Astrocyte (in vitro differentiated cells and primary cell): Measurements from ENCODE around the gene PECR. TPM values are rescaled to one million over a fixed set of nuclear protein-coding genes. Genes with fewer than 3 reads are reported as not detected.

Experiments
- DNase-seq: peaks from one replicate; pipeline ENCODE4 v3.0.0-alpha.2; 2010; ENCODE audit warnings: low read depth
- FAIRE-seq: peaks from 2 replicates; lab custom pipeline; 2011; peaks lifted over from hg19 to GRCh38; lab: Jason Lieb, UNC
- H2AFZ ChIP-seq: 2 replicates; pipeline ENCODE4 v1.6.0; 2012; ENCODE audit warnings: low read depth, low read length, inconsistent platforms
- H3K27ac ChIP-seq: 2 replicates; pipeline ENCODE4 v1.5.1; 2011; ENCODE audit warnings: low read depth, low read length, inconsistent platforms
- H3K27me3 ChIP-seq: 2 replicates; pipeline ENCODE4 v1.6.0; 2011; ENCODE audit warnings: low read length, inconsistent platforms; ENCODE audit not compliant: insufficient read depth
- H3K36me3 ChIP-seq: 2 replicates; pipeline ENCODE4 v1.5.1; 2011; ENCODE audit warnings: low read length, inconsistent platforms; ENCODE audit not compliant: insufficient read depth
- H3K4me1 ChIP-seq: 2 replicates; pipeline ENCODE4 v1.5.1; 2011; ENCODE audit warnings: low read length, inconsistent platforms; ENCODE audit not compliant: insufficient read depth
- H3K4me2 ChIP-seq: 2 replicates; pipeline ENCODE4 v1.6.0; 2012; ENCODE audit warnings: low read length, inconsistent platforms
- H3K4me3 ChIP-seq: 2 replicates; pipeline ENCODE4 v1.5.1; 2011; ENCODE audit warnings: low read depth, mild to moderate bottlenecking, low read length, inconsistent platforms; ENCODE audit not compliant: insufficient read depth
- H3K79me2 ChIP-seq: 2 replicates; pipeline ENCODE4 v1.6.0; 2012; ENCODE audit warnings: mild to moderate bottlenecking, low read length, inconsistent platforms; ENCODE audit not compliant: insufficient read depth
- H3K9ac ChIP-seq: 2 replicates; pipeline ENCODE4 v1.6.0; 2012; ENCODE audit warnings: mild to moderate bottlenecking, low read length, inconsistent platforms
- H3K9me3 ChIP-seq: 2 replicates; pipeline ENCODE4 v1.5.1; 2012; ENCODE audit warnings: low read depth, mild to moderate bottlenecking, low read length, inconsistent platforms; ENCODE audit not compliant: insufficient read depth
- H4K20me1 ChIP-seq: 2 replicates; pipeline ENCODE4 v1.6.0; 2012; ENCODE audit warnings: low read length, inconsistent platforms; ENCODE audit not compliant: insufficient read depth
- H3K27ac Mint-ChIP-seq: one replicate; pipeline ENCODE4 v1.8.0; 2021; ENCODE audit warnings: mild to moderate bottlenecking, mixed read lengths; ENCODE audit not compliant: unreplicated experiment
- H3K27me3 Mint-ChIP-seq: one replicate; pipeline ENCODE4 v1.8.0; 2021; ENCODE audit warnings: low read depth, mixed read lengths; ENCODE audit not compliant: unreplicated experiment
- H3K36me3 Mint-ChIP-seq: one replicate; pipeline ENCODE4 v1.8.0; 2021; ENCODE audit warnings: low read depth, mixed read lengths; ENCODE audit not compliant: unreplicated experiment
- H3K4me1 Mint-ChIP-seq: one replicate; pipeline ENCODE4 v1.8.0; 2021; ENCODE audit warnings: low read depth, mixed read lengths; ENCODE audit not compliant: unreplicated experiment
- H3K4me3 Mint-ChIP-seq: one replicate; pipeline ENCODE4 v1.8.0; 2021; ENCODE audit warnings: mild to moderate bottlenecking, moderate library complexity, mixed read lengths; ENCODE audit not compliant: unreplicated experiment
- H3K9me3 Mint-ChIP-seq: one replicate; pipeline ENCODE4 v1.8.0; 2021; ENCODE audit warnings: mild to moderate bottlenecking, mixed read lengths; ENCODE audit not compliant: unreplicated experiment
- EZH2 ChIP-seq: IDR thresholded peaks from 2 replicates; pipeline ENCODE4 v1.6.1; 2012; ENCODE audit warnings: mild to moderate bottlenecking, low read length, inconsistent platforms; ENCODE audit not compliant: insufficient read depth
- total RNA-seq: library from RNA; stranded (reverse); gene quantifications from 2 replicates; pipeline ENCODE4 v1.2.1, GENCODE V29; 2021
- TF ChIP-seq, protein P1 (sequence below): IDR thresholded peaks from 2 replicates; pipeline ENCODE4 v1.5.1; 2011; ENCODE audit warnings: low read depth, mild to moderate bottlenecking, inconsistent platforms, low read length, moderate library complexity; ENCODE audit not compliant: insufficient read depth

Gene PECR
- total RNA-seq, 1 donor from 2014 or later, result 17.0 TPM

DNA sequence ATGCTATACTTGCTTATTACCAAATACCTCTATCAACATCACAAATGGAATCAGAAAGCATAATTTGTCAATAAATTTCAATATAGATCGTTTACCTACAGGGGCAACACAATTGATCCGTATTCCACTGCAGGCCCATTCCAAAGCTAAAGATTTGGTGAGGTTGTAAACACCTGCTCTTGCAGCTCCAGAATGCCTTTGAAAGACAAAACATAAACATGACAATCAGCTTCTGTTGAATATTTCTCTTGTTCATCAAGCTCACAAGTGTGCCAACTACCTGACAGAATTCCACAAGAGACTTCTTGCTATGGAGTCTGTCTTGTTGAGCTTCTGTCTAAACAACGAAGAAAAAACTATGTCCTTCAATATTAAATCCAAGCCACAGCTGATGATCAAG is 30.3 kb downstream of the PECR start:
- Histone ChIP-seq H3K27ac (no peak overlapping the region), H4K20me1 (no peaks in the 10 kb centered on the region), H3K4me1 (no peaks in the 10 kb centered on the region), H3K4me2 (no peak overlapping the region), H3K27me3 (no peaks in the 10 kb centered on the region), H3K36me3 (no peaks in the 10 kb centered on the region), H3K79me2 (no peaks in the 10 kb centered on the region), H3K9ac (no peak overlapping the region), H3K9me3 (no peaks in the 10 kb centered on the region), H2AFZ (no peak overlapping the region), H3K4me3 (no peak overlapping the region)
- H3K4me1 Mint-ChIP-seq, result peaks cover 3% of the 10 kb centered on the region
- FAIRE-seq (no peak), DNase-seq (no peak)
- H3K36me3 Mint-ChIP-seq, result peaks cover 5% of the 10 kb centered on the region
- no peak overlapping the region for H3K4me3 Mint-ChIP-seq
- H3K27me3 Mint-ChIP-seq, result no peaks in the 10 kb centered on the region
- H3K9me3 Mint-ChIP-seq, result no peaks in the 10 kb centered on the region
- TF ChIP-seq EZH2, result no peak
- TF ChIP-seq, protein P1, sequence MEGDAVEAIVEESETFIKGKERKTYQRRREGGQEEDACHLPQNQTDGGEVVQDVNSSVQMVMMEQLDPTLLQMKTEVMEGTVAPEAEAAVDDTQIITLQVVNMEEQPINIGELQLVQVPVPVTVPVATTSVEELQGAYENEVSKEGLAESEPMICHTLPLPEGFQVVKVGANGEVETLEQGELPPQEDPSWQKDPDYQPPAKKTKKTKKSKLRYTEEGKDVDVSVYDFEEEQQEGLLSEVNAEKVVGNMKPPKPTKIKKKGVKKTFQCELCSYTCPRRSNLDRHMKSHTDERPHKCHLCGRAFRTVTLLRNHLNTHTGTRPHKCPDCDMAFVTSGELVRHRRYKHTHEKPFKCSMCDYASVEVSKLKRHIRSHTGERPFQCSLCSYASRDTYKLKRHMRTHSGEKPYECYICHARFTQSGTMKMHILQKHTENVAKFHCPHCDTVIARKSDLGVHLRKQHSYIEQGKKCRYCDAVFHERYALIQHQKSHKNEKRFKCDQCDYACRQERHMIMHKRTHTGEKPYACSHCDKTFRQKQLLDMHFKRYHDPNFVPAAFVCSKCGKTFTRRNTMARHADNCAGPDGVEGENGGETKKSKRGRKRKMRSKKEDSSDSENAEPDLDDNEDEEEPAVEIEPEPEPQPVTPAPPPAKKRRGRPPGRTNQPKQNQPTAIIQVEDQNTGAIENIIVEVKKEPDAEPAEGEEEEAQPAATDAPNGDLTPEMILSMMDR, result no peak
- no peak overlapping the region for H3K27ac Mint-ChIP-seq

DNA sequence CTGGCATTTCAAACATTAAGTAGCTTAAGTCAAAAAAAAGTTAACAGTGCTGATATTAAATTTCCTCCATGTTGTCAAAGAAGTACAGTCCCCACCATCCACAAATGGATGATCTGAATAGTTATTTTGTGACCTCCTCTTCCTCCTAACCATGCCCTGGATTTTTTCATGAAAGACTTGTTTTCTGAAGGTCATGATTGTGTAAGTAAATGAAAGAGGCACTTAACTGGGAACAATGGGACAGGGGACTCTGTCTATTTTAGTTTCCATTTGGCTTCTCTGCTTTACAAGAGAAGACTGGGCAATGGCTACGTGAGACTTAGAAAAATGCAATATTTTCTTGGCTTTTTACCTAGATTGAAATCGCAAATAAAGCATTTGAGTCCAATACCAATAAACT is 32.2 kb downstream of the PECR start:
- no peak overlapping the region for H3K27ac ChIP-seq
- no peaks in the 10 kb centered on the region for H3K27me3 Mint-ChIP-seq
- H3K9ac ChIP-seq, result no peak overlapping the region
- H3K27ac Mint-ChIP-seq, result no peak overlapping the region
- H3K27me3 ChIP-seq, result no peaks in the 10 kb centered on the region
- no peak for FAIRE-seq
- H3K36me3 ChIP-seq, result no peaks in the 10 kb centered on the region
- TF ChIP-seq EZH2, result no peak
- TF ChIP-seq, protein P1, result no peak
- no peaks in the 10 kb centered on the region for H3K4me1 Mint-ChIP-seq
- no peak overlapping the region for H3K4me2 ChIP-seq
- no peak for DNase-seq
- H3K4me1 ChIP-seq, result no peaks in the 10 kb centered on the region
- H3K9me3 ChIP-seq, result no peaks in the 10 kb centered on the region
- no peak overlapping the region for H2AFZ ChIP-seq
- H3K79me2 ChIP-seq, result no peaks in the 10 kb centered on the region
- H3K36me3 Mint-ChIP-seq, result peaks cover 5% of the 10 kb centered on the region
- no peaks in the 10 kb centered on the region for H3K9me3 Mint-ChIP-seq
- H4K20me1 ChIP-seq, result no peaks in the 10 kb centered on the region
- H3K4me3 ChIP-seq, result no peak overlapping the region
- no peak overlapping the region for H3K4me3 Mint-ChIP-seq

DNA sequence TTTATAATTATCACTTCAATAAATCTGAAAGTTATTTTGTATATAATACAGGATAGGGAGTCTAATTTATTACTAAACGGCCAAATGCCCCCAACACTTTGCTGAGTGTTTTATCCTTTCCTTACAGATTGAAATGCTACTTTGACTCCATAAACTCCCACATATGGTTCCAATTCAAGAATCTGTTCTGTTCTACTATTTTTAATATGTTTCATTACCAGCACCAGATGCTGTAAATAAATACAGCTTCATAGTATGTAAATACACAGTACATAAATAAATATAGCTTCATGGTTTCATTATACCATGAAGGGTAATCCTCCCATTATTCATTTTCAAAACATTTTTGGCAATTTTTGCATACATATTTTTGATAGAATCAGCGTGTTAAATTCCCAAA is 34.2 kb downstream of the PECR start:
- H3K9me3 ChIP-seq, result no peaks in the 10 kb centered on the region
- H4K20me1 ChIP-seq, result no peaks in the 10 kb centered on the region
- no peak overlapping the region for H2AFZ ChIP-seq
- Mint-ChIP-seq H3K4me3 (no peak overlapping the region), H3K36me3 (peaks cover 10% of the 10 kb centered on the region), H3K27ac (no peak overlapping the region), H3K27me3 (no peaks in the 10 kb centered on the region), H3K4me1 (no peaks in the 10 kb centered on the region), H3K9me3 (no peaks in the 10 kb centered on the region)
- H3K36me3 ChIP-seq, result no peaks in the 10 kb centered on the region
- no peak for FAIRE-seq
- DNase-seq, result no peak
- TF ChIP-seq EZH2, result no peak
- TF ChIP-seq, protein P1, result no peak
- H3K9ac ChIP-seq, result no peak overlapping the region
- H3K4me1 ChIP-seq, result no peaks in the 10 kb centered on the region
- no peaks in the 10 kb centered on the region for H3K27me3 ChIP-seq
- no peaks in the 10 kb centered on the region for H3K79me2 ChIP-seq
- no peak overlapping the region for H3K4me3 ChIP-seq
- H3K4me2 ChIP-seq, result no peak overlapping the region
- H3K27ac ChIP-seq, result no peak overlapping the region
